ENCODE data around the gene OR2A25. TPM values are rescaled to one million over a fixed set of nuclear protein-coding genes. Genes with fewer than 3 reads are reported as not detected.
A peak's percentile ranks its signal among the peaks of the same experiment; 100 is the strongest.

The OR2A25 gene
- total and polyA plus RNA-seq, 7 donors, result not detected

GRCh38 chr7:144024213-144024612 lies 45.4 kb upstream of the OR2A25 start:
- H3K4me3 ChIP-seq, result no peak overlapping the region
- no peaks in the 10 kb centered on the region for H3K9me3 ChIP-seq
- no peak for DNase-seq
- H3K27me3 ChIP-seq (ENCODE audit: insufficient read depth in 3 of 3, low read length in 2 of 3), result no peaks in the 10 kb centered on the region
- H3K4me1 ChIP-seq, result no peaks in the 10 kb centered on the region
- no peak for TF ChIP-seq CTCF (IDR thresholded peaks at IDR 0.05)
- intact Hi-C loops (cut with DNase I), result no loop called here
- H3K27ac ChIP-seq, result no peak overlapping the region
- no peak for ATAC-seq
- H3K36me3 ChIP-seq (ENCODE audit: insufficient read depth in 1 of 2, low read depth in 1 of 2), result no peaks in the 10 kb centered on the region
- WGBS, 3 donors, result 85 to 89% (median 88%) methylated on average over 3 of the region's 3 CpGs

- H3K27me3 ChIP-seq (ENCODE audit: insufficient read depth in 3 of 3, low read length in 2 of 3), result no peaks in the 10 kb centered on the region
- ATAC-seq (no peak), DNase-seq (no peak)
- 52 to 58% (median 54%) methylated on average over 3 to 4 of the region's 4 CpGs for WGBS, 3 donors
- no peaks in the 10 kb centered on the region for H3K36me3 ChIP-seq (ENCODE audit: insufficient read depth in 1 of 2, low read depth in 1 of 2)
- no peak for TF ChIP-seq CTCF (IDR thresholded peaks at IDR 0.05)
- no peaks in the 10 kb centered on the region for H3K4me1 ChIP-seq
- H3K27ac ChIP-seq, result no peak overlapping the region
- intact Hi-C loops (cut with DNase I), result no loop called here
- H3K4me3 ChIP-seq, result no peak overlapping the region
- no peaks in the 10 kb centered on the region for H3K9me3 ChIP-seq
These were observed 43.3 kb upstream of the OR2A25 start for GRCh38 chr7:144026203-144026883.

- no peak for DNase-seq
- 6 to 12% (median 6%) methylated on average over 3 of the region's 3 CpGs for WGBS, 3 donors
- H3K4me3 ChIP-seq, result no peak overlapping the region
- TF ChIP-seq CTCF (IDR thresholded peaks at IDR 0.05), result peak; percentile 48
- H3K36me3 ChIP-seq (ENCODE audit: insufficient read depth in 1 of 2, low read depth in 1 of 2), result no peaks in the 10 kb centered on the region
- no peak for ATAC-seq
- H3K27me3 ChIP-seq (ENCODE audit: insufficient read depth in 3 of 3, low read length in 2 of 3), result no peaks in the 10 kb centered on the region
- no peak overlapping the region for H3K27ac ChIP-seq
- H3K4me1 ChIP-seq, result no peaks in the 10 kb centered on the region
- H3K9me3 ChIP-seq, result no peaks in the 10 kb centered on the region
- intact Hi-C loops (cut with DNase I), result no loop called here
These were observed 42.5 kb upstream of the OR2A25 start for GRCh38 chr7:144027070-144027469.

GRCh38 chr7:144027974-144028373 lies 41.6 kb upstream of the OR2A25 start:
- DNase-seq, result no peak
- Histone ChIP-seq H3K4me3 (no peak overlapping the region), H3K36me3 (ENCODE audit: insufficient read depth in 1 of 2, low read depth in 1 of 2) (no peaks in the 10 kb centered on the region), H3K9me3 (no peaks in the 10 kb centered on the region), H3K27ac (no peak overlapping the region), H3K27me3 (ENCODE audit: insufficient read depth in 3 of 3, low read length in 2 of 3) (no peaks in the 10 kb centered on the region), H3K4me1 (no peaks in the 10 kb centered on the region)
- intact Hi-C loops (cut with DNase I), result no loop called here
- ATAC-seq, result no peak
- WGBS, 3 donors, result 48 to 68% (median 68%) methylated on average over 1 of the region's 1 CpG
- TF ChIP-seq CTCF (IDR thresholded peaks at IDR 0.05), result no peak

- DNase-seq (no peak), ATAC-seq (no peak)
- no peak overlapping the region for H3K4me3 ChIP-seq
- H3K36me3 ChIP-seq (ENCODE audit: insufficient read depth in 1 of 2, low read depth in 1 of 2), result no peaks in the 10 kb centered on the region
- intact Hi-C loops (cut with DNase I), result no loop called here
- no peaks in the 10 kb centered on the region for H3K4me1 ChIP-seq
- no peak for TF ChIP-seq CTCF (IDR thresholded peaks at IDR 0.05)
- H3K9me3 ChIP-seq, result no peaks in the 10 kb centered on the region
- 82 to 92% (median 86%) methylated on average over 3 of the region's 3 CpGs for WGBS, 3 donors
- no peaks in the 10 kb centered on the region for H3K27me3 ChIP-seq (ENCODE audit: insufficient read depth in 3 of 3, low read length in 2 of 3)
- no peak overlapping the region for H3K27ac ChIP-seq
These were observed 41.1 kb upstream of the OR2A25 start for GRCh38 chr7:144028547-144028946.
